GM21526 (cell line): ENCODE results near the gene RBM6.

Source experiments
- ATAC-seq: cut with Tn5 transposase; IDR thresholded peaks from one replicate; pipeline ENCODE4 v1.9.1; 2021; ENCODE audit warnings: moderate library complexity; ENCODE audit not compliant: unreplicated experiment, low FRiP score

The RBM6 gene

DNA sequence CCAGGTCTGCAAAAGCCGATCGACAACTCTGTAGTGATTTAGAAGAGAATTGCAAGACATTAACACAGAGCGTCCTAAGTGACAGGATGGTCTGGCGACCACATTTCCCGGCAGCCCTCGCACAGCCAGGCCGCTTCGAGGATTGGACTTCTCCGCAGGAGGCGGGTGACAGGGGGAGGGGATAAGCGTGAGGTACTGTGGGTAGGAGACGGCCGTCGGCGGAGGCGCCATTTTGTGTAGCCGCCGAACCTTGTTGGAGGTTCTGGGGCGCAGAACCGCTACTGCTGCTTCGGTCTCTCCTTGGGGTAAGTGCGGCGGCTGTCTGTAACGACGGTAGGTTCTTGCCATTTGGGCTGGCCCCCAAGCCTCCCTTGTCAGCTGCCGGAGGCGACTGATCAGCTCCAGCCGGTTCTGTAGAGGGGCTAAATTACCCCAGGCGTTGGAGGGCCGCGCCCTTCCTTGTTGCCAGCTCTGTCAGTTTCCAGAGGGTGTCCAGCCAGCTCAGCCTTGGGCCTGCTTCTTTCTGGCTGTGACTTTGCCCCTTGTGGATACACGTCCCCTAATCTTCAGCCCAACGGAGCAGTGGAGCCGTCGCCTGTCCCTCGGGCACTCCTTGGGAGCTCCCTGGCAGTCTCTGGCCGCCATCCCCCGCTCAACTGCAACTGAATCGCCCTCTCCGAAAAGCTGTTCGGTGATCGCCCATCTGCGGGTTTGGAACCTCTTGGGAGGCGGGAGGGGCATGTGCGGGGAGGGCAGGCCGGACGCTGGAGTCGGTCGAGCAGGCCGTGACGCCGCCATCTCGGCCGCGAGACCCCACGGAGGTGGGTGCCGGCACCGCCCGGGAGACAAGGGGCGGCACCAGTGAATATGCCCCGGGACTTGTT, 149.0 kb downstream of the RBM6 start, which contains the start of gene RBM5:
RBM5 (plus strand) TSS at position 195 of the 884 bp plus-strand sequence. CDS start 1,516 bp downstream, outside the sequence.
- ATAC-seq, result peak; percentile 95

DNA sequence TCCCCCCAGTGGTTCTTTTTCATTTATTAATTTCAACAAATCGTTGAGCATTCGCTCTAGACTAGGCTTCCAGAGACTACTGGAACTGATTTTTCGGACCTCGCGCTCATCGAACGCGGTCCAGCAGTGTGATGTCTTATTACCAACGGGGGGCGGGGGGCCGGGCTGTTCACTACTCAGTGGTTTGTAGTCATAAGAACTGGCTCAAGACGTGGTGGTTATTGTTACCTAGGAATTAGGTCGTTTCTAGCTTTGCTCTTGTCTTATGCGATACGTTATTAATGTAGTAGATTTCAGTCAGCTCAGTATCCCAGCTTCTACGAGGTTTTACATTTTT, 149.6 kb downstream of the RBM6 start:
- ATAC-seq, result peak; percentile 8

DNA sequence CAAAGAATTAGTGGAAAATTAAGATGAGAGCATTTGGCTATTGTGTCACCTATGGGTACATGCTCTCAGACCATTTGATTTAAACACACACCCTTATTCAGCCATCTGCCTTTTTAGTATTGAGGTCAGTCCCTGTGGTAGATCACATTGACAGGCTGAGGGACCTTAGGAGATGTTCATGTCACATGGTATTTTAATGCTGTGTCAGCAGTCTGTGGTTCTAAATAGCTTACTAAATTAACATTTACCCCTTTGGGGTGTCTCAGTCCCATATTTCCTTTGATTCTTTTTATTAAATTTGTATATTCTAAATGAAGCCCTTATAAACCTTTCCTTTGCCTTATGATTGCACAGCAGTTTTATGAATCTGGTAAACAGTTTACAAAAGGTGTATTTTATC, 151.0 kb downstream of the RBM6 start:
- ATAC-seq, result no peak

DNA sequence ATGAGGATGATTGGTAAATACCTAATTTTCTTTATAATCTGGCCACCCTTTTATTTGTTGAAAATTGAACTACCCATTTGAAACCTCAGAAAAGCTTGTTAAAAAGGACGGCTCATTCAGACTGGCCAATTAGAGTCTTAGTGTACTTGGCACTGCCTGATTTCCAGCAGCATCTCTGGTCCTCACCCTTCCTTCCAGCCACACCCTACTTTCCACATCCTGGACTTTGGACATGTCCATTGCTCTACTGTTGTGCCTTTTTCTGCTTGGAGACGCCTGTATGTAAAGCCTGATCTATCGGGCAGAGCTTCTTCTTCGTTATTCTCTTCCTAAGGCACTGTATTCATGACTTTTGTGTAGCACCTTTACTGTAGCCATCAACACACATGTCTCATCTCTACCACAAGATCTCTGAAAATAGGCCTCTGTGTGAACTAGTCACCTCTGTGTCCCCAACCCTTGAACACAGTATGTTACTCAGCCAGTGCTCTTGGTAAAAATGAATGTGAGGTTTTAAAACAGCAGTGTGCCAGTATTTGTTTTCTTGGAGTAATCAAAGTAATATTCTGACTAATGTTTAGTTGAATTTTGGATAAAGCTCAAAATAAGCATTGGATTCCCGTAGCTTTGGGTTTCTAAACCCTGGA, 155.5 kb downstream of the RBM6 start:
- ATAC-seq, result no peak

DNA sequence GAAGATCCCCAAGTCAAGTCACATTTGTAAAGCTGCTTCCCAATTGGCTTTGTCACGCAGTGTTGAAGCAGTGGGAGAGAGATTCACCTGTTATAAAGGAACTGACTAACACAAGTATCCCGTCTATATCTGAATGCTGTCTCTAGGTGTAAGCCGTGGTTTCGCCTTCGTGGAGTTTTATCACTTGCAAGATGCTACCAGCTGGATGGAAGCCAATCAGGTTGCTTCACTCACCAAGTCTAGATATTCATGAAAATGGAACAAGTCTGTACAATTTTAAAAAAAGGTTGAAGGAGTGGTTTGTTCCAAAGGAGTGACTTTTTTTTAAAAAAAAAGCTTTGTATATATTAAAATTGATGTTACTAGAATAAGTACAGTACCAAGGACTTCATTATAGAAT, 160.4 kb downstream of the RBM6 start:
- ATAC-seq, result no peak

DNA sequence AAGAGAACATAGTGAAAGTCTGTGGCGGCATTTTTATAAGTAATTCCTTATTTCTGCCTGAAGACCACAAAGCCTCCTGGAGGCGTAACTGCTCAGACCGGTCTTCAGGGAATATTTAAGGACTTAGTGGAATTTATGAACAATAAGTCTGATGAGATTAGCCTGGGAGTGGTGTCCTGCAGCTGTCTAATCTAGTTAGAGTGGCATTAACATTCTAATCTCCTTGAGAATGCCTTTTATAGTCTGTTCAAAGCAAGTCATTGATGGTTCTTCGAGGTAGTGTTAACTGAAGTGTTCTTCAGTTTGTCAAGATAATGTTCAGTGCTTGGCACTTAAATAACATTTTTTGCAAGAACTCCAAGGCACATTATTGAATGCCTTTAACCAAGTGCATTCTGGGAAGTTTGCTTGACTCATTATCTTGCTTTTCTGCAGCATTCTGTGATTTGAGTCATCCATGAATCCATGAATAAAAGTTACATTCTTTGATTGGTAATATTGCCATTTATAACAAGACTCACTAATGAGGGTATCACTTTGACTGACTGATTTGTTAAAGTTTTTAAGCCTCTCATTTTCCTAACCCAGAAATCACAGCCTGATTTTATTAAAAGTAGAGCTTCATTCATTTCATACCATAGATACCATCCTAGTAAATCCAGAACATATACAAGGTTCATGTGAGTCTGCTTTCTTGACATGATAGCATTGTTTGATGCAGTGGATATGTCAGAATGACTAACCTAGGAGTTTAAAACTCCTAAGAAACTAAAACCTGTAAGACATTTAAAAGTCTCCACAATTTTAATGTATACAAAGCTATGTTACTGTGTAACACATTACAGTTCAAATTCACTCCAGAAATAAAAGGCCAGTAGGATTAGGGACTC, 161.3 kb downstream of the RBM6 start:
- no peak for ATAC-seq

DNA sequence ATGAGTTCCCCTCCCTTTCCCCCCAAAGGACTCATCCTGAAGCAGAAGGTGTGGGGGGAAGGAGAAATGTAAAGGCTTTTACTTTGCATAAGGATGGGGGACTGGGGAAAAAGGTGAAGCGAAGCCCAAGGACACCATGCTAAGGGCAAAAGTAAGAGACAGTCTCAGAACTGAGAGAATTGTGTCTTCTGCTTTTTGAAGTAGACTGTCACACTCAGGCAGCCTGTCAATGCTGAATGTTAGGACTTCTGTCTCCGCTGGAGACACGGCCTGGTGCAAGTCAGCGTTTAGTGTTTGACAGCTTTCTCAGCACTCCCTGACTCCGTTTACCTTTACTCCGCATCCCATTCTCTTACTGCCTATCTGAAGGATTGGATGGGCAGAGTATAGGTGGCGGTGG, 162.6 kb downstream of the RBM6 start:
- no peak for ATAC-seq

DNA sequence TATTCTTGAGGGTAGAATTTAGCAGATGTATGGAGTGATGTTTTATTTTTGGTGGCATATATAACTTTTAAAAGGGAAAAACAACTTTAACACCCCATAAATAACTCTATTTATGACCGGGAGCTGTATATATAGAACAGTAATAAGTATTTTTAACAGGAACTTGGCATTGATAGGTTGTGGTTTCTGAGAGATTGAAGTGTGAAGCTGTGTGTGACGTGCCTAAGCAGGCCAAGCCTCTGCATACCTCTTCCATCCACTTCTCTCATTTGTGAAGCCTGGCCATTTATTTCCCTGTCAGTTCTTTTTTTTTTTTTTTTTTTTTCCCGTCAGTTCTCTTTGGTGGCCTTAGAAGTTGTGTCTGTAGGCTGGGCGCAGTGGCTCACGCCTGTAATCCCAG, 171.8 kb downstream of the RBM6 start:
- ATAC-seq, result no peak

DNA sequence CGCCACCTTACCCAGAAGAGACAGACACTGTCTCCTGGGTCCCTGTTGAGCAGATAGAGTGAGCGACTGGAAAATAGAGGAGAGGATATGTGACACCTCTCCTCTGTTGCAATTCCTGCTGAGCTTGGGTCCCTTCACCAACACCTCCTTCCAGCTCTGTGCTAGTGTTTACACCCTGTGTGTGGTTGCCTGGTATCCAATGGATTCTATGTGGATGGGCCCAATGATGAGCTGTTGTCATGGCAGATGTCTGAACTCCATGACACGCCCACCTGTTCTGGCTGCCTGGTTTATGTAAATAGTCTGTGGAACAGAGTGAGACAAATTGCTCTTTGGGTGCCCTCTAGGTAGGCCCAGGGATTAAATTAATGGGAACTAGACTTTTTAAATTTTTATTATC, 172.5 kb downstream of the RBM6 start:
- ATAC-seq, result no peak

DNA sequence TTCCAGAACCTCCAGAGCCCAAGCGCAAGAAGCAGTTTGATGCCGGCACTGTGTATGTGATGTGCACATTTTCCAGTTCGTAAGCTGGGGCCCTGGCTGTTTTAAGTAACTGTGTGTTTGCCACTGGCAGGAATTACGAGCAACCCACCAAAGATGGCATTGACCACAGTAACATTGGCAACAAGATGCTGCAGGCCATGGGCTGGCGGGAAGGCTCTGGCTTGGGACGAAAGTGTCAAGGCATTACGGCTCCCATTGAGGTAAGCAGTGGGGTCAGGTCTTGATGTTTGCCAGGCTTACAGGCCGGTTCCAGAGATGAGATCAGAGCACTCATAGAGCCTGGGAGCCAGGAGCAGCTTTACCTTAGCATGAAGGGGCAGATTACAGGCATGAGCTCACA, 177.2 kb downstream of the RBM6 start:
- no peak for ATAC-seq

DNA sequence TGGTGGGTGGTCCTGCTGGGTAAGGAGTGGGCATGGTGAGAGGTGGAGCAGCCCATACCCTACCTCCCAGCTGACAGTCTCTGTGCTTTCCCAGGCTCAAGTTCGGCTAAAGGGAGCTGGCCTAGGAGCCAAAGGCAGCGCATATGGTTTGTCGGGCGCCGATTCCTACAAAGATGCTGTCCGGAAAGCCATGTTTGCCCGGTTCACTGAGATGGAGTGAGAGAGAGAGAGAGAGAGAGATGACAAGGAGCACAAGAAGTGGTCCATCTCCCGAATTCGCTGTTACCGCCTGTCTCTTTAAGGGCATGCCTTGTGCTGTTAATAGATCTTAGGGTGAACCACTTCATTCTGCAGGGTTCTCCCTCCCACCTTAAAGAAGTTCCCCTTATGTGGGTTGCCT, 178.3 kb downstream of the RBM6 start:
- no peak for ATAC-seq

DNA sequence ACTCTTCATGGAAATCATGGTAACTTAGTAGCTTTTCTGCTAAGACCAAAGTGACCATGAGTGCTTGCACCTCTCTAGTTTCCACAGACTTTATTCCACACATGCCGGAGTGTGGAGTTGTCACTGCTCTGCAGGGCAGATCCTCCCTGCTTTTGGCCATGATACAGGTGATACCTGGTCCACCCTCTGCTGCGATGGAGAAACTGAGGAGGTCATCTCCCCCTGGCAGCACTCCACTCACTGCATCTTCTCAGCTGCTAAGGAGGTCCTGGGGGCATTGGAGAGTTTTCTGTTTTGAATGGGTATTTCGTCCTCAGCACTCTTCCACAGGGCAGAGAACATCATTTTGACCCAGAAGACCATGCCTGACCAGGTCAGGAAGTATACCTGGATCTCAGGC, 179.8 kb downstream of the RBM6 start:
- no peak for ATAC-seq

DNA sequence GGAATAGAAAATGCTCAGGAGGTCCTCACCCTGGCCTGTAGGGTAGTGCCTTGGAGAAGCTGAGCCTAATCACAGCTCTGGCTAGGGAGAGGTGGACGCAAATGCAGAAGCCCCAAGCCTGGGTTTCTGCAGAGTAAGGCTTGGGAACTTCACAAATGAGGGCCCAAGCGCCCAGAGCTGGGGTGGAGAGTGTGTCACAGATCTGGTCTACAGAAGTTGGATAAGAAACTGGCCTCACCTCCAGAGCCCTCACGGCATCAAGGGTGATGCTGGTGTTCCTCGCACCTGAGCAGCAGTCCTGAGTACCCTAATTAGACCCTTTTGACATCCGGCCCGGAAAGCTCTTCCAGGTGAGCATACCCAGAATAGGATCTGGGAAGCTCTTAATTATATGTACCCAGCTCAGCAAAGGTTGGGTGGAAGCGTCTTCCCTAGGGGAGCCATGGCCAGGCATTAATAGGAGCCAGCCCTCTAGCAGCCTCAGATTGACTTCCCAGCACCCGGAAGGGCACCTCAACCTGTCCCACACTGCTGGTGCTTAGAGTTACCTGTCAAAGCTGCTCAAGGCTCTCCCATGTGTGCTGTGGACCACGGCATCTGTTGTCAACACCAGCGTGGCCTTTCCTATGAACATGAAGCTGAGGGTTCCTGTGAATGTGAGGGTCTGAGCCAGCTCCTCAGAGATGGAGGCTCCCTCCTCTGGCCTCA, 180.6 kb downstream of the RBM6 start:
- ATAC-seq, result no peak

DNA sequence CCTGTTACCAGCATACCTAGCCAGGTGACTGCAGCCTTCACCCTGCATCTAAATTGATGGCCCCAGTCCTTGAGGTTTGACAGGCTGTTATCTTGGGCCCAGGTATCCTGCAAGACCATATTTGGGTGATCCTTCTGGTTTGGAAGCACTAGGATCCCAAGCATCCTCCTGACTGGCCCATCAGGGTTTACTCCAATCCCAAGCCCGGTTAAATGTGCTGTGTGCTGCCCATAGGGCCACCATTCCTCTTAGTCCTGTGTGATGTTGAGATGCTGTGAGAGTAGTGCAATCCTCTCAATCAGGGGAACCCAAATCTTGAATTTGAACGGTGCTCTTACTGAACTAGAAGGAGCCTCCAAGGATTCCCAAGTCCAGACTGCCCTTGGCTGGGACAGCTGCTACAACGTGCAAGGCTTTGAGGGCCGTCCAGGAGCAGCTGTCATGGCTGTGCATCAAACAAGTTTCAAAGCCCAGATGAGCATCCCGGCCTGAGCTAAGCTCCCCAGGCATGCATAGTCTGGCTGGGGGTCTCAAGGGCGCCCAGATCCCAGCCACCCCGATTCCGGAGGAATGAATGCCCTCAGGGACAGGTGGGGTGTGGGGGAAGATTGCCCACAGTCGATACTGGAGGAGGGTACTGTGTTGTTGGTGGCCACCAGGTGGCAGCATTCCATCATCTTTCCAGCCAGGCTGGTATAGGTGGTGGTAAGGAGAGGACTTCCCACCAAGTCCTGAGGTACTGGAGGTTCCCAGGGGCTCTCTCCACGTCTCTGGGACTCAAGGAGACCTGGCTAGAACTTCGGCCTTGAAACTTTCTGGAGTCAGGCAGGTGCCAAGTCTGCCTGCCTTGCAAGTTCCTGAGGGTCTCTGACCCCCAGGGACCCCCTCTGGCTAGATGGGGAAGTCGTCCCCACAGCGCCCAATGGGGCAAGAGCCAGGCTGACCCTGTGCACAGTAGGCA, 181.4 kb downstream of the RBM6 start:
- ATAC-seq, result peak; percentile 45

DNA sequence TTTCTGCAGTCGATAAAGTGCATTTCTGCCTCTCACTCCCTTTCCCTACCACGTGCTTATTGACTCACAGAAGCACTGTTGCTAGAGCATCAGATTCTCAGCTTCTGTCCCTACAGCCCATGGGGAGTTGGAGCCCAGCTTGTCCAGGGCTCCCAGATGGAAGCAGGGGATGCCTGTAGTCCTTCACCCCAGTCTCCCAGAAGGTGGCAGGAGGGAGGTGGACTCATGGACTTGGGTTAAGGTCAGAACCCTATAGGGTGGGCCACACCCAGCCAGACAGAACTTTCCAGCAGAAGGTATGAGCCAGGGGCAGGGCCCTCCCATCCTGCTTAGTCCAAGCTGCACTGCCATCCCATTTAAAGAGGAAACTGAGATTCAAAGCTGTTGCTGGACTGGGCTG, 182.1 kb downstream of the RBM6 start:
- ATAC-seq, result no peak

DNA sequence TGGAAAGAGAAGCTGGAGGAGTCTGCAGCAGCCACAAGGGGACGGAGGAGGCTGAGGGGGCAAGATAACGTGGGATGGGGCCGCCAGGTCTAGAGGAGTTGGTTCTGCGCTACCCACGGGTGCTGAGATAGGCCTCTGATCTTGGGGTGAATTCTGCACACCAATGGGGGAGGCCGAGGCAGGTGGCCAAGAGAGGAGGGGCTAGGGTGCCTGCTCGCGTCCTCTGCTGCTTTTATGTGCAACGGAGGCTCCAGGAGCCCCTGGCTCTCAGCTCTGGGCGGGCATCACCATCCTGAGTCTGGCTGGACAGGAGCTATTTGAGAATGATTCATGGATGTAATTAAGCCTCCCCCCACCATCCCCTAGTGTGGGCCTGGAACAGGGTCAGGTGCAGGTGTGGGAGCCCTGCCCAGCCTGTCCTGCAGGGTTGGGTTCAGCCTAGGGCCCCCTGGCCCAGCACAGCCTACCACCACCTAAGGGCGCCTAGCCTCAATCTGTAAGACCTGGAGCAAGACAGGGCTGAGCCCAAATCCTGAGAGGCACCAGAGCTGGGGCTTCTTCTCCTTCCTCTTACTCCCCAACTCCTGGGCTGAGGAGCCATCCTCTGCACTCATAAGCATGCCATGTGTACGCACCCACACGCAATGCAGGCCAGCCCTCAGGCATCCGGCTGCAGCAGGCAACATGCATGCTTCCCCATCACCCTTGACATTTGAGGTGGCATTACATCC, 182.9 kb downstream of the RBM6 start:
- no peak for ATAC-seq

DNA sequence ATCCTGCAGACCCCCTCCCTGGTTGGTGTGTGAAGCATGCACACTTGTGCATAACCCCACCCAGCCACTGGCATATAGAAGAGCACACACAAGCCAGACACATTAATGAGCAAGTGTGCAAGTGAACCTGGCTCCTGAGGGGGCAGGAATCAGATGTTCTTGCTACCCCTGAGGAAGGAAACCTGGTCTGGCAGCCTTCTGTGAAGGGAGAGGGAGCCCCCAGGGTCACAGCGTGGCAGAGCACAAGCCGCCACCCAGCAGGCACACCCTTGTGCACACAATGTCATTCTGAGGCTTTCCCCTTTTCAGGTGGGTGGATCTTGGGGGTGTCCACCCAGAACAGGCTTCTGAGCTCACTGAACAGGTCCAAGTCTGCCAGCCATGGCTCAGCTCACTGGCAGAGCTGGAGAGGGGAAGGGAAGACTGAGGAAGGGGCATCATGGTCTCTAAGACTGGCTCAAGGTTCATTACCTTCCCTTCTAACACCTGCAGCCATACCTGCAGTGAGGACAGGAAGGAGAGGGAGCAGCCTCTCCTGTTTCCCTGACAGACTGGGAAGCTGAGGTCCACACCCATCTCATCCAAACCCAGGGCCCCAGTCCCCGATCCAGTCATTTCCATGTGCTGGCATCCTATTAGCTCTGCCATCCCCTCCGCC, 183.6 kb downstream of the RBM6 start:
- no peak for ATAC-seq
